Frontal cortex (tissue), 4 donors: Measurements from ENCODE around the gene CARMIL1. TPM values are rescaled to one million over a fixed set of nuclear protein-coding genes. Genes with fewer than 3 reads are reported as not detected.

Experiments
- DNase-seq, 2 donors: peaks; one replicate each; pipeline ENCODE4 v3.0.0; 2012; ENCODE audit warnings: low spot score in 2 of 2
- FAIRE-seq: peaks from 2 replicates; lab custom pipeline; 2012; peaks lifted over from hg19 to GRCh38; lab: Jason Lieb, UNC
- total RNA-seq: library from RNA; depleted of rRNA; stranded (reverse); fragments of >200 nt; gene quantifications from one replicate; pipeline ENCODE4 v1.2.3, GENCODE V29; 2014
- donor health status: control.
- donor health status: control.
- donor health status: control.

CARMIL1 gene
- total RNA-seq, 1 donor from 2014 or later, result 32.6 TPM

- DNase-seq, result no peak
- FAIRE-seq, result no peak
These were observed 171.5 kb downstream of the CARMIL1 start for GRCh38 chr6:25450469-25451198.

DNA sequence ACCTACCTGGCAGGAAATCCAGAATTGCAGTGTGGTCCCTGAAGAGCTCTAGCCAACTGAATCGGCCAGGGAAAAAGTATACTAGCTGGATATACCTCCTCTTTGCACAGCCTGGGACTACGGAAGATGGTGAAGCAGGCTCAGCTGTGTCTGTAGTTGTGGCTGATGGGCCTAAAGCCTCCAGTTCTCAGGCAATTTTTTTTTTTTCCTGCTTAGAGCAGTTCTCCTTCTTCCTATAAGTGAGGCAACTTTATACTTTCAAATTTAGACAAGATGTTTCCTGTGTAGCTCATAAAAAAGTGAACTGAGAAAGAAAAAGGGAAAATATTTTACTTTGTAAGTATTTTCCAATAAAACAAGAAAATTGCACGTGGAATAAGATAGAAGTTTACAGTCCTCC is 172.9 kb downstream of the CARMIL1 start:
- FAIRE-seq (no peak), DNase-seq (no peak)

DNA sequence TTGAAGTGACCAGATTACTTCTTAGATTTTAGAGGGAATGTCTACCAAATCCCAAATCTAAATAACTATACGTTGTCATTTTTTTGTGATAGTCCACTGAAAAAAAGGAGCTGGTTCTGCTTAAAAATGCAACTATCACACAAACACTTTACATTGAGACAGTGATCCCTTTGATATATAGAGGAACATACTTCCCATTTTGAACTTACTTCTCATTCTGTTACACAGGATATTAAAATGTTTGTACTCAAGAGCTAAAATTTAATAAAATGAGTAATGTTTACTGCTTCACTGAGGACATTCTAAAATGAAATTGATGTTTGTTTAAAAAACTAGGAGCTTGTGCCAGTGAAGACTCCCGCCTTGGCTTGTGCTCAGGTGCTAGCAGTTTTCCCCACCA is 174.1 kb downstream of the CARMIL1 start:
- no peak for FAIRE-seq
- no peak for DNase-seq

- FAIRE-seq (no peak), DNase-seq (no peak)
These were observed 175.0 kb downstream of the CARMIL1 start for GRCh38 chr6:25454136-25454535.

GRCh38 chr6:25456249-25457040 is 177.3 kb downstream of the CARMIL1 start:
- DNase-seq, result no peak
- FAIRE-seq, result no peak

DNA sequence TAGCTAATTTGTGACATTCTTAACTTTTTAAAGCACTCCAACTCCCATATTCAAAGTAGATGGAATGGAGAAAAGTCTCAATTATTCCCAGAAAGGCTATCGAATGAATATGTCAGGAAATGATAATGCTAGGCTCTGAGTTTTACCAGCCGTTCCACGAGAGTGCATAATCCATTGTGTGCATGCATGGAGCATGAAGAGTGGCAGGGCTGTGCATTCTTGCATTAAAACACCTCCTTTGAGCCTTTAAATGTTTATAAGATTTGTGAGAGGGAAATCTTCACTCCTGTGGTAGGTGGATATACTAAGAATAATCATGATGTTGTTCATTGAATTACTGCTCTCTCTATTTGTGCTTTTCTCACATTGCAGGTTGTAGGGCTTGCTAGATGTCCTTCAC is 178.3 kb downstream of the CARMIL1 start:
- DNase-seq, result no peak
- FAIRE-seq, result no peak

GRCh38 chr6:25458485-25458884 is 179.3 kb downstream of the CARMIL1 start:
- DNase-seq (no peak), FAIRE-seq (no peak)

DNA sequence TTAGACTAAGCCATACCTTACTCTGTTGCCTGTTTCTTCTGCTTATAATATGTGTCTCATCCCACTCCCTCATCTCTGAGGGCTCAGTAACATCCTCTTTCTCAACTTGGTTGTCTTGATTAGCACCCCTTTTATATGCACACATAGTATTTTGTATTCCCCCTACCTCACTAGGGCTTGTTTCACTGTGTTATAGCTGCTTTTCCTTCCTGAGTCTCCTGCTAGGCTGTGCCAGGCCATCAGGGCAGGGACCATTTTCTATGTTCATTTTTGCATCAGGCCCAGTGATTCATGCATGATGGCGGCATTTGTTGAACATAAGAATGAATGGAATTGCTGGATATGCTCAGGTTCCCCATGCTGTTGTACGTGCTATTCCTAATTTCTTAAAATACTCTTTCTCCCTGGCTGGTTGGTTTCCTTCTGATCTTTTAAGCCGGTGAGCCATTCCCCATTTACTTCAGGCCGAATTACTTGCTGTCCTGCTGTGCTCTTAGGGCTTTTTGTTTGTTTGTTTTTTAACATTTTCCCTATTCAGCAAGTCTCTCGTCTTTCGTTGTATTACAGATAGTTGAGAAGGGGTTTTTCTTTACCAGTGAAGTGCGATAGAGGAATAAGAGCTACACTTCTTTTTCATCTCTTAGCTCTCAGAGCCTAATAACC is 183.2 kb downstream of the CARMIL1 start:
- DNase-seq, result no peak
- FAIRE-seq, result no peak

DNA sequence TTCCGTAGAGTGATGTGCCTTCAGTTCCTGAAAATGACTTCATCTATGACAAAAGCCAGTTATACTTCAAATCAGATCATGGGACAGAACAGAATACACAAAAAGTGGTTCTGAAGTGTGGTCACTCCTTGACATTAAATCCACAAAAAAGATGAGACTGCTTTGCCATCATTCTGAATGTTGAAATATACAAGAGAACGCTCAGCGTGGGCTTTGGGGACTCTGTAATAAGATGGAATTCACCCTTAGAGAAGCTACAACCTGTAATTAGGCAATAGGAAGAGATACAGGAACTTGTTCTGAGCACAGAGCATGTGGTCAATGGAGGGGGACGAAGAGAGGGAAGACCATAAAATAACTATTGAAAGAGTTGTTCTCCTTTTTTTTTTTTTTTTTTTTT is 184.3 kb downstream of the CARMIL1 start:
- no peak for DNase-seq

GRCh38 chr6:25464225-25464624 is 185.1 kb downstream of the CARMIL1 start:
- no peak for DNase-seq
- no peak for FAIRE-seq

More for the DNA sequence above, 184.3 kb downstream of the CARMIL1 start:
- no peak for FAIRE-seq

GRCh38 chr6:25465941-25466340 is 186.8 kb downstream of the CARMIL1 start:
- DNase-seq, result no peak
- no peak for FAIRE-seq

GRCh38 chr6:25468881-25469280 is 189.7 kb downstream of the CARMIL1 start:
- FAIRE-seq (no peak), DNase-seq (no peak)

- no peak for DNase-seq
- no peak for FAIRE-seq
These were observed 190.7 kb downstream of the CARMIL1 start for GRCh38 chr6:25469797-25470388.

DNA sequence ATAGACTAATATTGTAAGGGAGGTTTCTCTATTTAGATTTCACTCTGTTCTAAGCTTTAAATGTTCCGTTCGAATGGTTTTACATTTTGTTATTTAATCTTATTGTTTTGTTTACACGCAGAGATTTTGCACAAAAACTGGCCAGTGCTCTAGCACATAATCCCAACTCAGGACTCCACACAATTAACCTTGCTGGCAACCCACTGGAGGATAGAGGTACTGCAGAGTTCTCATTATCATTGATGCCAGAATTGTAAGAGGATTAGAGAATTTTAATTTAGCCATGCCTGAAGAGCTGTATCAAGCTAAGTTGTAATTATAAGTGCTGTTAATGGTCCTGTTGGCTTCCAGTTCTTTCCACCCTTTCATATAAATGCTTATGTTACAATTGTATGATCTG is 193.1 kb downstream of the CARMIL1 start:
- DNase-seq (no peak), FAIRE-seq (no peak)

GRCh38 chr6:25472906-25473305 is 193.7 kb downstream of the CARMIL1 start:
- FAIRE-seq (no peak), DNase-seq (no peak)

DNA sequence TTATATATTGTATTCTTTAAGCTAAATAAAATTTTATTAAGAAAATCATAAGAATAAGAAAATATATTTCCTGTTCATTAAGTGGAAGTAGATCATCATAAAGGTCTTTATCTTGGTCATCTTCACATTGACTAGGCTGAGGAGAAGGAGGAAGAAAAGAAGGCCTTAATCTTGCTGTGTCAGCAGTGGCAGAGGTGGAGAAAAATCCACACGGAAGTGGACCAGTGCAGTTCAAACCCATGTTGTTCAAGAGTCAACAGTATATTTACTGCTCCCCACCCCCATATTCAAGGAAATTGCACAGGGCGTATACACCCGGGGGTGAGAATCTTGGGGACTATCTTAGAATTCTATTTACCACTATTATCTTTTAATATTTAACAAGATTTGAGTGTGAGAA is 194.3 kb downstream of the CARMIL1 start:
- FAIRE-seq, result no peak

DNA sequence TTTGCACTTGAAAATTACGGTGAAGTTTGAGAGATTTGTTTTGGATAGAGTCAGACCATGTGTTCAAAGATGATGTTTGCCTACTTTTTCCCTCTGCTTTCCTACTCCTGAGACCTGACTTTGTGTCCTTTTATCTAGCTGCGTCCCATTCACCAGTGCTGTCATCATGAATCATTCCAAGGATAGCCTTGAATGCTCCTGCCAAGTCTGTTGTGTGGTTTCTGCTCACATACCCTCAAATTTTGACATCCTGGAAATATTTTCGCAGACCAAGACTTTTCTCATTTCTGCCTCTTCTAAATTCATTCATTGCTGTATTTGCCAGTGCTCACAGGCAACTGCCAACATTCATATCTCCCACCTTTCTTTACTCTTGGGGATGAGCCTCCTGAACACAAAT is 197.0 kb downstream of the CARMIL1 start:
- DNase-seq (no peak), FAIRE-seq (no peak)

More for the DNA sequence above, 194.3 kb downstream of the CARMIL1 start:
- no peak for DNase-seq

GRCh38 chr6:25477006-25477590 is 197.9 kb downstream of the CARMIL1 start:
- FAIRE-seq (no peak), DNase-seq (no peak)

DNA sequence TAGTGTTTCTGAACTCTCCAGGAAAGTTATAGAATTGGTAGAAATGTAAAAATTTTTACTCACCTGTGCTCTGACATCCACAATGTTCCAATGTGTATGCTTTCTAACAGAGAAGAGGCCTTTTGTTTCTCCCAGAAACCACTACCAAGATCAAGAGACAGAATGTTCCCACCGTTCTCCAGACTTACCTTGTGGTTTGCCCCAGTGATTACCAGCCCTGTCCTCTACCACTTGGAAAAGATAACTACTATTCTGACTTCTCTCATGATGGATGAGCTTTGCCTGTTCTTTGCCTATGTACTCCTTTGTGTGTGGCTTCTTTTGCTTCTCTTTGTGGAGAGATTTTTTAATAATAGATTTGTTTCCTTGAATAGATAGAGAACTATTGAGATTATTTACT is 199.8 kb downstream of the CARMIL1 start:
- no peak for DNase-seq
- no peak for FAIRE-seq

DNA sequence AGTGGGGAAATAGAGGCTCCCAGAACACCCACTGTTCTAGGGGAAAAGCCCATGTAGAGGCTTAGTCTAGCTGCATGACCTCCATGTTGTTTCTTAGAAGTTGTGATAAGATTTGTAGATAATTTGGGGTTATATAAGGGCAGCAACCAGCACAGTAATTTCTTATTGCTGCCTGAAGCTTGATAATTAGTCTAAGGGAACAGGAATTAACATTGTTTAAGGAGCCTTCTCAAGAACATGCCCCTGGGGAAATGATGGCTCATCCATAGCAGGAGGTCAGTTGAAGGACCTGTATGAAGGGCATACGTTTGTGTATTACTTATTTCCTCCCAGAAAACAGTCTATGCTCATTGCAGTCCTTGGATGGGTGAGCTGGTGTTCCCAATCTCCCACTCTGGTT is 202.1 kb downstream of the CARMIL1 start:
- DNase-seq (no peak), FAIRE-seq (no peak)
